GM18519 (cell line): ENCODE results near the gene HLA-E.

Experiments
- ATAC-seq: cut with Tn5 transposase; IDR thresholded peaks from one replicate; pipeline ENCODE4 v1.9.1; 2021; ENCODE audit warnings: mild to moderate bottlenecking, moderate library complexity; ENCODE audit not compliant: unreplicated experiment, low FRiP score

Gene HLA-E

DNA sequence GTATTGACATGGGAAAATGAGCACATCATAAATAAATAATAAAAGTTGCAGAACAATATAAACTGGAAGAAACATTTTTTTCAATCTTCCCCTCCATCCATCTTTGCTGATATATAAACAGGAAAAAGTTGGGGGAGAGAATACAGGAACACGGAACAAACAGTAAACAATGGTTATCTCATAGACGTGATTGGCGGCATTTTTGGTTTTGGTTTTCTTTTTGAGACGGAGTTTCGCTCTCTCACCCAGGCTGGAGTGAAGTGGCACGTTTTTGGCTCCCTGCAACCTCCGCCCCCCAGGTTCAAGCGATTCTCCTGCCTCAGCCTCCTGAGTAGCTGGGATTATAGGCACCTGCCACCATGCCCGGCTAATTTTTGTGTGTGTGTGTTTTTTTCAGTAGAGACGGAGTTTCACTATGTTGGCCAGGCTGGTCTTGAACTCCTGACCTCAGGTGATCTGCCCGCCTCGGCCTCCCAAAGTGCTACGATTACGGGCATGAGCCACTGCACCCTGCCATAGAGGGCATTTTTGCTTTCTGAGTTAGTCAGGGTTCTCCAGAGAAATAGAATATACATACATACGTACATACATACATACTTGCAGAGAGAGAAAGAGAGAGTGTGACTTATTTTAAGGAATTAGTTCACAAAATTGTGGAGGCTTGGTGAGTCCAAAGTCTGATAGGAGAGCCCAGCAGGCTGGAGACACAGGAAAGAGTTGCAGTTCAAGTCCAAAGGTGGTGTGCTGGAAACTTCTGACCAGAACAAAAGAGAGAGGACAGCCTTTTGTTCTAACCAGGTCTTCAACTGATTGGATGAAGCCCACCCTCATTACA, 44.4 kb downstream of the HLA-E start:
- ATAC-seq: no peak

DNA sequence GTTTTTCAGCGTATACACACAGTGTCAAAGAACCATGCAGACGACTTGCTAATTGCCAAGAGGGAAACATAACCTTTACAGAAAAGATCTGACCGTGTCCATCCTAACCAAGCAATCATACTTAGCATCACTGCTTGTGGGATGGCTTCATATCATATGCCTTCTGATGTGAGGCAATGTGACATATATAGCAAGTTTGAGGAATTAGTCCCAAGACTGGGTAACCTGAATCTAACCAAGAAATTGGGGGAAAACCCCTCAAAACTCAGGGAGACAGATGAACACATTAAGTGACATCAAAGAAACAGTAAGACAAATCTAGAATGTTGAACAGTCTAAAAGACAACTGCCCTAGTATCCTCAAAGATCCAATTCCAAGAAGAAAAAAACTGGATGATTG, 48.6 kb downstream of the HLA-E start:
- ATAC-seq: no peak

GRCh38 chr6:30541515-30542403, 52.5 kb downstream of the HLA-E start:
- ATAC-seq: no peak

DNA sequence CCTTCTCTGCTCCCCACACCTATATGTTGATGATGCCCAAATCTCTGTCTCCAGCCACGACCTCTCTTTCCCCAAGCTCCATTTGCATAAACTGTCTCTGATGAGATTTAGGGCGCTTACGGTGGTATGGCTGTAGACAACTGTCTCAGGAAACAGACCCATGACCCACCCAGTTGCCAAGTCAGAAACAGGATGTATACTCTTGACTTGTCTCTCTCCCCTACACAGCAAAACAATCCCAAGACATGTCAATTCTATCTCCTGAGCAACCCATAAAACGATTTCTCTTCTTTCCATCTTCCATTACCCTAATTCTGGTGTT, 53.1 kb downstream of the HLA-E start:
- ATAC-seq: no peak

- ATAC-seq: no peak
Measured at GRCh38 chr6:30542915-30543314, 53.6 kb downstream of the HLA-E start.
